HepG2 (cell line): Measurements from ENCODE around the gene TSPAN9. TPM values are rescaled to one million over a fixed set of nuclear protein-coding genes. Genes with fewer than 3 reads are reported as not detected.

ENCODE experiments used
- ATAC-seq: fragments of 200-7000 bp; cut with Tn5 transposase; 3 replicates; pipeline ENCODE4 v1.9.1; 2020; ENCODE audit warnings: mild to moderate bottlenecking, moderate library complexity
- BruUV-seq: library from RNA; stranded (reverse); fragments of 400-500 nt; replicated peaks from 2 replicates; lab custom pipeline; 2021; lab: Mats Ljungman, UMichigan
- CTCF ChIA-PET: fragments of 300-600 bp; formaldehyde crosslinking; extraction: SDS; loops from one replicate; lab custom pipeline; 2021; ENCODE audit warnings: low total read pairs, inconsistent platforms, low intra/inter-chr PET ratio; lab: Yijun Ruan, JAX
- POLR2A ChIA-PET: fragments of 350-600 bp; sonication (Branson Sonifier 250); formaldehyde crosslinking; loops from one replicate; lab custom pipeline; 2020; ENCODE audit warnings: antibody characterized with exemption, inconsistent platforms; lab: Yijun Ruan, JAX
- DNase-seq: peaks from one replicate; pipeline ENCODE4 v3.0.0-alpha.2; 2015; ENCODE audit warnings: low spot score
- FAIRE-seq: peaks from 3 replicates; lab custom pipeline; 2011; peaks lifted over from hg19 to GRCh38; lab: Jason Lieb, UNC
- H2AFZ ChIP-seq: one replicate; pipeline ENCODE4 v1.6.1; 2011; ENCODE audit warnings: low read length, inconsistent platforms
- H3K27ac ChIP-seq: fragments of 300-600 bp; 3 replicates; pipeline ENCODE4 v1.8.0; 2011; ENCODE audit warnings: mixed run types, mild to moderate bottlenecking, mixed read lengths, low read length, inconsistent platforms; ENCODE audit not compliant: insufficient read depth; ENCODE audit errors: extremely low read length
- H3K27me3 ChIP-seq, 2 experiments: fragments of 200-600 bp in 1 of 2; 2 replicates in 1 of 2; 3 replicates in 1 of 2; pipeline versions ENCODE4 v1.6.0 to v1.8.0; 2011; ENCODE audit warnings: low read length in 2 of 2, mild to moderate bottlenecking in 2 of 2, moderate library complexity in 2 of 2, inconsistent platforms in 1 of 2; ENCODE audit not compliant: insufficient read depth in 2 of 2, control insufficient read depth in 1 of 2
- H3K36me3 ChIP-seq, 2 experiments: fragments of 200-600 bp in 1 of 2; replicated peaks in 1 of 2; 2 replicates in 1 of 2; 3 replicates in 1 of 2; pipeline versions ENCODE4 v1.5.1 to v1.8.0; 2011; ENCODE audit warnings: low read length in 2 of 2, inconsistent platforms in 1 of 2; ENCODE audit not compliant: insufficient read depth in 2 of 2, control insufficient read depth in 1 of 2
- H3K4me1 ChIP-seq: 2 replicates; pipeline ENCODE4 v1.5.1; 2012; ENCODE audit warnings: low read length, inconsistent platforms; ENCODE audit not compliant: insufficient read depth
- H3K4me2 ChIP-seq: 2 replicates; pipeline ENCODE4 v1.6.0; 2011; ENCODE audit warnings: low read depth, low read length, inconsistent platforms
- H3K4me3 ChIP-seq, 3 experiments: fragments of 200-600 bp in 1 of 3; sonication (generic), shearing (Covaris generic) in 1 of 3; replicated peaks in 1 of 3; 2 replicates each; pipeline ENCODE4 v1.5.1; 2011 to 2016; ENCODE audit warnings: low read length in 3 of 3, inconsistent platforms in 2 of 3, low read depth in 2 of 3, mild to moderate bottlenecking in 2 of 3, control low read depth in 1 of 3, mixed read lengths in 1 of 3; ENCODE audit not compliant: insufficient read depth in 1 of 3
- H3K79me2 ChIP-seq: one replicate; pipeline ENCODE4 v1.6.1; 2011; ENCODE audit warnings: low read length, inconsistent platforms; ENCODE audit not compliant: insufficient read depth
- H3K9ac ChIP-seq: 2 replicates; pipeline ENCODE4 v1.6.0; 2011; ENCODE audit warnings: mild to moderate bottlenecking, low read depth, low read length, inconsistent platforms; ENCODE audit not compliant: insufficient read depth
- H3K9me3 ChIP-seq: 2 replicates; pipeline ENCODE4 v1.5.1; 2012; ENCODE audit warnings: mild to moderate bottlenecking, low read length
- H4K20me1 ChIP-seq: 2 replicates; pipeline ENCODE4 v1.6.0; 2011; ENCODE audit warnings: inconsistent platforms, mild to moderate bottlenecking, low read length, moderate library complexity; ENCODE audit not compliant: insufficient read depth
- FOXP4 ChIP-seq: sonication (generic); formaldehyde crosslinking; IDR thresholded peaks from 2 replicates; pipeline ENCODE4 v1.4.0; 2020; ENCODE audit warnings: missing genetic modification reagents
- HDAC6 ChIP-seq: fragments of 200-600 bp; sonication (generic); IDR thresholded peaks from 2 replicates; pipeline ENCODE4 v1.7.0; 2017; ENCODE audit warnings: mild to moderate bottlenecking, antibody characterized with exemption, low read length, low read depth
- KMT2A ChIP-seq: sonication (generic); formaldehyde crosslinking; IDR thresholded peaks from 2 replicates; pipeline ENCODE4 v1.4.0; 2020; ENCODE audit warnings: missing genetic modification reagents
- POLR2AphosphoS2 ChIP-seq: IDR thresholded peaks from 2 replicates; pipeline ENCODE4 v1.6.1; 2011; ENCODE audit warnings: low read depth, low read length, improper control_type of control experiment
- RBAK ChIP-seq: sonication (generic); formaldehyde crosslinking; IDR thresholded peaks from 2 replicates; pipeline ENCODE4 v1.5.1; 2020; ENCODE audit warnings: mild to moderate bottlenecking, missing genetic modification reagents
- SNRNP70 ChIP-seq: fragments of 200-400 bp; formaldehyde crosslinking; IDR thresholded peaks from 2 replicates; pipeline ENCODE4 v1.6.1; 2017; ENCODE audit warnings: mild to moderate bottlenecking, low read depth, low read length, moderate library complexity
- TBP ChIP-seq: sonication (generic); formaldehyde crosslinking; IDR thresholded peaks from 2 replicates; pipeline ENCODE4 v1.5.0; 2020; ENCODE audit warnings: missing genetic modification reagents
- ZHX1 ChIP-seq: sonication (generic); formaldehyde crosslinking; IDR thresholded peaks from 2 replicates; pipeline ENCODE4 v1.8.1; 2022; ENCODE audit warnings: low read depth, mild to moderate bottlenecking, missing genetic modification reagents
- ZNF598 ChIP-seq: sonication (generic); formaldehyde crosslinking; IDR thresholded peaks from 2 replicates; pipeline ENCODE4 v1.5.1; 2020; ENCODE audit warnings: mild to moderate bottlenecking, missing genetic modification reagents, borderline replicate concordance
- ZNF7 ChIP-seq: IDR thresholded peaks from 2 replicates; pipeline ENCODE4 v1.6.1; 2016; ENCODE audit warnings: missing biosample characterization, missing genetic modification reagents
- WGBS: methylation state at CpG from one replicate; pipeline ENCODE4 v1.1.6; 2017; ENCODE audit warnings: low lambda C conversion rate; 5-methylcytosine and 5-hydroxymethylcytosine counted together
- in situ Hi-C: cut with HindIII; loops from 2 replicates; pipeline ENCODE4 v1.10.0; 2017; ENCODE audit warnings: low pct_unique_long_range_greater_than_20kb; ENCODE audit not compliant: extremely low pct_ligation_motif_present
- intact Hi-C: fragments of 100-400 bp; cut with micrococcal nuclease; formaldehyde crosslinking; loops from one replicate; pipeline ENCODE4 v1.10.0; 2022; ENCODE audit not compliant: unreplicated experiment
- polyA plus RNA-seq, 8 experiments: library from polyadenylated mRNA; depleted of rRNA in 3 of 8; stranded (reverse) in 7 of 8; unstranded in 1 of 8; fragments of >200 nt; fragmentation: Illumina TruSeq in 4 of 8; extraction: Trizol in 4 of 8; gene quantifications; 2 replicates each; pipeline versions ENCODE4 v1.2.1 to v1.2.3, GENCODE V29; 2011 to 2016; ENCODE audit warnings: low read depth in 4 of 8, missing spikeins in 1 of 8, mixed read lengths in 1 of 8; ENCODE audit not compliant: insufficient read depth in 1 of 8
- total RNA-seq, 5 experiments: library from RNA; depleted of rRNA; stranded (reverse); fragments of >200 nt; fragmentation: Illumina TruSeq; extraction: Trizol; gene quantifications; 2 replicates each; pipeline ENCODE4 v1.2.3, GENCODE V29; 2016; ENCODE audit warnings: low read depth in 1 of 5
- TF ChIP-seq, protein P1 (sequence below): sonication (generic); formaldehyde crosslinking; IDR thresholded peaks from 2 replicates; pipeline ENCODE4 v1.4.0; 2020; ENCODE audit warnings: missing genetic modification reagents; ENCODE audit errors: not compliant biosample characterization
- TF ChIP-seq, protein P2 (sequence below): sonication (generic); formaldehyde crosslinking; IDR thresholded peaks from 2 replicates; pipeline ENCODE4 v1.4.0; 2020; ENCODE audit warnings: missing genetic modification reagents
- TF ChIP-seq, protein P3 (sequence below): sonication (generic); formaldehyde crosslinking; IDR thresholded peaks from 2 replicates; pipeline ENCODE4 v1.4.0; 2020; ENCODE audit warnings: missing genetic modification reagents, mild to moderate bottlenecking, borderline replicate concordance
- TF ChIP-seq, protein P4 (sequence below): sonication (generic); formaldehyde crosslinking; IDR thresholded peaks from 2 replicates; pipeline ENCODE4 v1.4.0; 2020; ENCODE audit warnings: mild to moderate bottlenecking, missing genetic modification reagents

The TSPAN9 gene
- total and polyA plus RNA-seq, 2 of the 13 experiments (the other 11 are each of a cell fraction or from before 2014, with no cell fraction given): 18.1 to 42.3 TPM

GRCh38 chr12:3081091-3081490, 3.9 kb downstream of the TSPAN9 start:
- Histone ChIP-seq H2AFZ (no peak overlapping the region), H3K4me1 (peaks cover 82% of the 10 kb centered on the region), H3K27ac (no peak overlapping the region), H3K4me2 (peak overlapping the region; percentile 19; the same call in 1 of the 2 replicates), H3K9ac (no peak overlapping the region), H3K4me3 (no peak overlapping the region), H3K79me2 (peaks cover 51% of the 10 kb centered on the region), H3K27me3 (no peaks in the 10 kb centered on the region; a peak in 1 of 5 replicates), H4K20me1 (no peaks in the 10 kb centered on the region), H3K36me3 (no peaks in the 10 kb centered on the region), H3K9me3 (no peaks in the 10 kb centered on the region)
- DNase-seq (no peak), ATAC-seq (no peak), FAIRE-seq (no peak)
- 85% methylated on average over 9 of the region's 9 CpGs for WGBS
- in situ Hi-C loops (no loop called here), intact Hi-C loops (no loop called here)
- ChIA-PET POLR2A (no interaction called here), CTCF (no interaction called here)
- BruUV-seq: no TSS peak
- TF ChIP-seq HDAC6: no peak
- no peak for TF ChIP-seq ZNF598 (CRISPR knock-in tag)
- TF ChIP-seq, protein P1, sequence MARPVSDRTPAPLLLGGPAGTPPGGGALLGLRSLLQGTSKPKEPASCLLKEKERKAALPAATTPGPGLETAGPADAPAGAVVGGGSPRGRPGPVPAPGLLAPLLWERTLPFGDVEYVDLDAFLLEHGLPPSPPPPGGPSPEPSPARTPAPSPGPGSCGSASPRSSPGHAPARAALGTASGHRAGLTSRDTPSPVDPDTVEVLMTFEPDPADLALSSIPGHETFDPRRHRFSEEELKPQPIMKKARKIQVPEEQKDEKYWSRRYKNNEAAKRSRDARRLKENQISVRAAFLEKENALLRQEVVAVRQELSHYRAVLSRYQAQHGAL (CRISPR knock-in tag): no peak
- TF ChIP-seq ZHX1 (CRISPR knock-in tag): no peak
- TF ChIP-seq POLR2AphosphoS2: no peak
- TF ChIP-seq SNRNP70: no peak
- no peak for TF ChIP-seq KMT2A
- no peak for TF ChIP-seq TBP (CRISPR knock-in tag)
- TF ChIP-seq FOXP4 (CRISPR knock-in tag): no peak
- no peak for TF ChIP-seq RBAK (CRISPR knock-in tag)
- no peak for TF ChIP-seq ZNF7 (CRISPR knock-in tag)
- TF ChIP-seq, protein P2, sequence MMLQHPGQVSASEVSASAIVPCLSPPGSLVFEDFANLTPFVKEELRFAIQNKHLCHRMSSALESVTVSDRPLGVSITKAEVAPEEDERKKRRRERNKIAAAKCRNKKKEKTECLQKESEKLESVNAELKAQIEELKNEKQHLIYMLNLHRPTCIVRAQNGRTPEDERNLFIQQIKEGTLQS: no peak
- TF ChIP-seq, protein P3, sequence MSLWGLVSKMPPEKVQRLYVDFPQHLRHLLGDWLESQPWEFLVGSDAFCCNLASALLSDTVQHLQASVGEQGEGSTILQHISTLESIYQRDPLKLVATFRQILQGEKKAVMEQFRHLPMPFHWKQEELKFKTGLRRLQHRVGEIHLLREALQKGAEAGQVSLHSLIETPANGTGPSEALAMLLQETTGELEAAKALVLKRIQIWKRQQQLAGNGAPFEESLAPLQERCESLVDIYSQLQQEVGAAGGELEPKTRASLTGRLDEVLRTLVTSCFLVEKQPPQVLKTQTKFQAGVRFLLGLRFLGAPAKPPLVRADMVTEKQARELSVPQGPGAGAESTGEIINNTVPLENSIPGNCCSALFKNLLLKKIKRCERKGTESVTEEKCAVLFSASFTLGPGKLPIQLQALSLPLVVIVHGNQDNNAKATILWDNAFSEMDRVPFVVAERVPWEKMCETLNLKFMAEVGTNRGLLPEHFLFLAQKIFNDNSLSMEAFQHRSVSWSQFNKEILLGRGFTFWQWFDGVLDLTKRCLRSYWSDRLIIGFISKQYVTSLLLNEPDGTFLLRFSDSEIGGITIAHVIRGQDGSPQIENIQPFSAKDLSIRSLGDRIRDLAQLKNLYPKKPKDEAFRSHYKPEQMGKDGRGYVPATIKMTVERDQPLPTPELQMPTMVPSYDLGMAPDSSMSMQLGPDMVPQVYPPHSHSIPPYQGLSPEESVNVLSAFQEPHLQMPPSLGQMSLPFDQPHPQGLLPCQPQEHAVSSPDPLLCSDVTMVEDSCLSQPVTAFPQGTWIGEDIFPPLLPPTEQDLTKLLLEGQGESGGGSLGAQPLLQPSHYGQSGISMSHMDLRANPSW (CRISPR knock-in tag): no peak
- TF ChIP-seq, protein P4, sequence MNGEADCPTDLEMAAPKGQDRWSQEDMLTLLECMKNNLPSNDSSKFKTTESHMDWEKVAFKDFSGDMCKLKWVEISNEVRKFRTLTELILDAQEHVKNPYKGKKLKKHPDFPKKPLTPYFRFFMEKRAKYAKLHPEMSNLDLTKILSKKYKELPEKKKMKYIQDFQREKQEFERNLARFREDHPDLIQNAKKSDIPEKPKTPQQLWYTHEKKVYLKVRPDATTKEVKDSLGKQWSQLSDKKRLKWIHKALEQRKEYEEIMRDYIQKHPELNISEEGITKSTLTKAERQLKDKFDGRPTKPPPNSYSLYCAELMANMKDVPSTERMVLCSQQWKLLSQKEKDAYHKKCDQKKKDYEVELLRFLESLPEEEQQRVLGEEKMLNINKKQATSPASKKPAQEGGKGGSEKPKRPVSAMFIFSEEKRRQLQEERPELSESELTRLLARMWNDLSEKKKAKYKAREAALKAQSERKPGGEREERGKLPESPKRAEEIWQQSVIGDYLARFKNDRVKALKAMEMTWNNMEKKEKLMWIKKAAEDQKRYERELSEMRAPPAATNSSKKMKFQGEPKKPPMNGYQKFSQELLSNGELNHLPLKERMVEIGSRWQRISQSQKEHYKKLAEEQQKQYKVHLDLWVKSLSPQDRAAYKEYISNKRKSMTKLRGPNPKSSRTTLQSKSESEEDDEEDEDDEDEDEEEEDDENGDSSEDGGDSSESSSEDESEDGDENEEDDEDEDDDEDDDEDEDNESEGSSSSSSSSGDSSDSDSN: no peak
